ENCODE data around the gene TOB1.

The TOB1 gene

GRCh38 chr17:50830994-50831393 lies 35.2 kb downstream of the TOB1 start:
- peak; percentile 93 to 96 for DNase-seq

- no peak for DNase-seq
Observed at GRCh38 chr17:50830352-50830751, 35.8 kb downstream of the TOB1 start.

- DNase-seq, result no peak
Observed at GRCh38 chr17:50829332-50829731, 36.8 kb downstream of the TOB1 start.

- no peak for DNase-seq
Observed at GRCh38 chr17:50828508-50829170, 37.5 kb downstream of the TOB1 start.

- no peak for DNase-seq
Observed at GRCh38 chr17:50825188-50825587, 41.0 kb downstream of the TOB1 start.

GRCh38 chr17:50824429-50824828 lies 41.7 kb downstream of the TOB1 start:
- no peak for DNase-seq

GRCh38 chr17:50822550-50822949 lies 43.6 kb downstream of the TOB1 start:
- no peak for DNase-seq

GRCh38 chr17:50820651-50821050 lies 45.5 kb downstream of the TOB1 start:
- DNase-seq, result no peak

GRCh38 chr17:50818921-50819657 lies 47.1 kb downstream of the TOB1 start:
- DNase-seq, result no peak

GRCh38 chr17:50818261-50818660 lies 47.9 kb downstream of the TOB1 start:
- DNase-seq, result no peak

- no peak for DNase-seq
Observed at GRCh38 chr17:50817838-50818237, 48.3 kb downstream of the TOB1 start.

GRCh38 chr17:50816771-50817751 lies 49.1 kb downstream of the TOB1 start:
- peak in 1 of 2 experiments; percentile 35 for DNase-seq

- DNase-seq, result no peak
Observed at GRCh38 chr17:50816271-50816670, 49.9 kb downstream of the TOB1 start.

- DNase-seq, result no peak
Observed at GRCh38 chr17:50815400-50815799, 50.8 kb downstream of the TOB1 start.

GRCh38 chr17:50813583-50813982 lies 52.6 kb downstream of the TOB1 start:
- no peak for DNase-seq
